HUES64 (cell line): ENCODE measurements around the gene PDE4A.

ENCODE experiments used
- H3K27ac ChIP-seq: 2 replicates; pipeline ENCODE4 v1.7.0; 2013; ENCODE audit warnings: low read depth, low read length, inconsistent platforms
- H3K27me3 ChIP-seq: 2 replicates; pipeline ENCODE4 v1.6.1; 2013; ENCODE audit warnings: mild to moderate bottlenecking, low read length; ENCODE audit not compliant: insufficient read depth
- H3K36me3 ChIP-seq: 2 replicates; pipeline ENCODE4 v1.6.1; 2013; ENCODE audit warnings: mild to moderate bottlenecking, low read length; ENCODE audit not compliant: insufficient read depth
- H3K4me1 ChIP-seq: 2 replicates; pipeline ENCODE4 v1.6.1; 2013; ENCODE audit warnings: mild to moderate bottlenecking, low read length, moderate library complexity; ENCODE audit not compliant: insufficient read depth
- H3K4me3 ChIP-seq: 2 replicates; pipeline ENCODE4 v1.5.1; 2013; ENCODE audit warnings: mild to moderate bottlenecking, low read length, moderate library complexity
- H3K9ac ChIP-seq: 2 replicates; pipeline ENCODE4 v1.6.1; 2013; ENCODE audit warnings: mild to moderate bottlenecking, low read depth, low read length
- H3K9me3 ChIP-seq: 2 replicates; pipeline ENCODE4 v1.6.1; 2013; ENCODE audit warnings: low read depth, low read length; ENCODE audit not compliant: insufficient read depth
- WGBS: fragments of 150-250, 120-280 bp; methylation state at CpG from one replicate; pipeline ENCODE4 v1.1.7; 2013; ENCODE audit warnings: missing lambda C conversion rate; 5-methylcytosine and 5-hydroxymethylcytosine counted together

Gene PDE4A

GRCh38 chr19:10503002-10503789 lies 82.9 kb downstream of the PDE4A start, which contains the start of gene KEAP1:
Gene KEAP1 (minus strand): TSS chr19:10503356. CDS start chr19:10500033, 3,323 bp downstream.
- Histone ChIP-seq H3K4me3 (peak within 1 kb of the TSS; percentile 94), H3K4me1 (peaks cover 15% of the 10 kb centered on the region; the same call in 1 of the 2 replicates), H3K9ac (peak within 1 kb of the TSS; percentile 100), H3K27ac (peak within 1 kb of the TSS; percentile 95), H3K9me3 (no peaks in the 10 kb centered on the region), H3K36me3 (peaks cover 16% of the 10 kb centered on the region), H3K27me3 (no peaks in the 10 kb centered on the region)
- WGBS, result 7% methylated on average over 73 of the region's 73 CpGs

GRCh38 chr19:10505583-10506229 lies 85.4 kb downstream of the PDE4A start:
- Histone ChIP-seq H3K27me3 (no peaks in the 10 kb centered on the region), H3K9ac (no peak overlapping the region), H3K4me3 (no peak overlapping the region), H3K27ac (no peak overlapping the region), H3K9me3 (no peaks in the 10 kb centered on the region), H3K36me3 (no peaks in the 10 kb centered on the region), H3K4me1 (0 out of 2 replicates have a peak, but pooled peaks cover 3% of the 10 kb centered on the region)
- 31% methylated on average over 16 of the region's 17 CpGs for WGBS

GRCh38 chr19:10508036-10508435 lies 87.7 kb downstream of the PDE4A start:
- no peak overlapping the region for H3K27ac ChIP-seq
- H3K9ac ChIP-seq, result no peak overlapping the region
- no peaks in the 10 kb centered on the region for H3K36me3 ChIP-seq
- WGBS, result 92% methylated on average over 16 of the region's 16 CpGs
- H3K4me1 ChIP-seq, result no peaks in the 10 kb centered on the region
- H3K27me3 ChIP-seq, result peaks cover 10% of the 10 kb centered on the region
- H3K9me3 ChIP-seq, result no peaks in the 10 kb centered on the region
- no peak overlapping the region for H3K4me3 ChIP-seq

DNA sequence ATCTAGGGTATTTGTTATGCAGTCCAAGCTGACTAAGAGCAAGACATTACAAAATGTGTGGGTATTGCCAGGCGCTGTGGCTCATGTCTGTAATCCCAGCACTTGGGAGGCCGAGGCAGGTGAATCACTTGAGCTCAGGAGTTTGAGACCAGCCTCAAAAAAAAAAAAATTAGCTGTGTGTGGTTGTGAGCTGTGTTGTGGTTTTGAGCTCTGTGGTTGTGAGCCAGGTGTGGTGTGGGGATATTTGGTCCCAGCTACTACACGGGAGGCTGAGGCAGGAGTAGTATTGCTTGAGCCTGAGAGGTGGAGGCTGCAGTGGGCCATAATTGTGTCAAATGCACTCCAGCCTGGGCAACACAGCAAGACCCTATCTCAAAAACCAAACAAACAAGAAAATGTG lies 88.4 kb downstream of the PDE4A start:
- H3K4me1 ChIP-seq, result no peaks in the 10 kb centered on the region
- H3K27me3 ChIP-seq, result peaks cover 16% of the 10 kb centered on the region
- no peaks in the 10 kb centered on the region for H3K9me3 ChIP-seq
- no peak overlapping the region for H3K27ac ChIP-seq
- no peaks in the 10 kb centered on the region for H3K36me3 ChIP-seq
- no peak overlapping the region for H3K4me3 ChIP-seq
- WGBS, result 92% methylated on average over 3 of the region's 3 CpGs
- no peak overlapping the region for H3K9ac ChIP-seq

GRCh38 chr19:10510301-10510802 lies 90.0 kb downstream of the PDE4A start:
- Histone ChIP-seq H3K36me3 (no peaks in the 10 kb centered on the region), H3K9ac (no peak overlapping the region), H3K27ac (no peak overlapping the region), H3K4me3 (no peak overlapping the region), H3K9me3 (no peaks in the 10 kb centered on the region), H3K4me1 (no peaks in the 10 kb centered on the region), H3K27me3 (peaks cover 33% of the 10 kb centered on the region)
- WGBS, result 20% methylated on average over 15 of the region's 15 CpGs

GRCh38 chr19:10513223-10513622 lies 92.9 kb downstream of the PDE4A start:
- Histone ChIP-seq H3K27me3 (peaks cover 62% of the 10 kb centered on the region), H3K36me3 (no peaks in the 10 kb centered on the region), H3K9me3 (no peaks in the 10 kb centered on the region), H3K27ac (no peak overlapping the region), H3K4me1 (0 out of 2 replicates have a peak, but pooled peaks cover 3% of the 10 kb centered on the region), H3K4me3 (no peak overlapping the region), H3K9ac (no peak overlapping the region)
- 79% methylated on average over 7 of the region's 7 CpGs for WGBS

DNA sequence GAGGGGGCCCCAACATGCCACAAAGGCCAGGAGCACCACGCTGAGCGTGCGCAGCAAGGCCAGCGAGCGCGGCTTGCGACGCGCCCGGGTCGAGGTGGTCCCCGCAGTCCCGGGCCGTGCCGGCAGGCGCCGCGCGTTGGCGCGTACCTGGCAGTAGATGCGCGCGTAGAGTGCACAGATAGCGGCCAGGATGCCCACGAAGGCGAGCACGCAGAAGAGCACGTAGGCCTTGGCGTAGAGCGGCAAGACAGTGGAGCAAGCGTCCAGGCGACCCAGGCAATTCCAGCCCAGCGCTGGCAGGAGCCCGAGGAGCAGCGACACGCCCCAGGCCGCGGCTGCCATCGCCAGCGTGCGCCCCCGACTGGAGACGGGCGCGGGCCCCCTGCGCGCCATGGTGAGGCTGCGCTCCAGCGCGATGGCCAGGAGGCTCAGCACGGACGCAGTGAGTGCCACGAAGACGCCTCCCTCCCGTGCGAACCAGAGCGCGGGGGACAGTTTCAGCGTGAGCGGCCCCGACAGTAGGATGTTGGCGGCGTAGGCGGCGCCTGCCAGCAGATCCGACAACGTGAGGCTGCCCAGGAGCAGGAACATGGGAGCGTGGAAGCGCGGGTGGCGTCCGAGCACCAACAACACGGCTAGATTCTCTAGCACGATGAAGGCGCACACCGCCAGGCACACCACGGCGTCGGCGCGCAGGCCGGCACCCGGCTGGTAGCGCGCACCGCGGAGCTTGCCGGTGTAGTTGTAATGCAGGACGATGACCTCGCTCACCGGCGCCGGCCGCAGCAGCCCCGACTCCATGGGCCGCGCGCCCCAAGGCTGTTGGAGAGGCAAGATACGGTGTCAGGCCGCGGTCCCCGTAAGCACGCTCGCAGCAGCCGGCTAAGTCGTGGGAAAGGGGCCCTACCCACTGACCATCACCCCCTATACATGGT lies 94.1 kb downstream of the PDE4A start:
- H3K9me3 ChIP-seq, result no peaks in the 10 kb centered on the region
- H3K9ac ChIP-seq, result peak overlapping the region; percentile 20; the same call in 1 of the 2 replicates
- peak overlapping the region; percentile 53 for H3K4me3 ChIP-seq
- no peaks in the 10 kb centered on the region for H3K36me3 ChIP-seq
- 0 out of 2 replicates have a peak, but pooled peaks cover 4% of the 10 kb centered on the region for H3K4me1 ChIP-seq
- H3K27ac ChIP-seq, result no peak overlapping the region
- WGBS, result 3% methylated on average over 101 of the region's 107 CpGs
- peaks cover 74% of the 10 kb centered on the region for H3K27me3 ChIP-seq

DNA sequence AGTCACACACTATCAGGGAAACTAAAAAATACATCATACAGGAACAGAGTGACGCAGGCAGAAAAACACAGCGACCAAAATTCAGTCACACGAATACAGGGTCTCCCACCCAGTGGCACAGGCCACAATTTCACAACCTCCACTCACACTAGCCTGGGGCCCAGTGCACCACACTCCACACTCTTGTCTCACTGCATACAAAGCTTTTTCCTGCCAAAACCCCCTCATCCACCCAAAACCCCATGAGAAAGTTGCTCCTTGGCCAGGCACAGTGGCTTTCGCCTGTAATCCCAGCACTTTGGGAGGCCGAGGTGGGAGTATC lies 95.7 kb downstream of the PDE4A start:
- WGBS, result 92% methylated on average over 5 of the region's 5 CpGs
- H3K4me3 ChIP-seq, result no peak overlapping the region
- no peak overlapping the region for H3K9ac ChIP-seq
- H3K9me3 ChIP-seq, result no peaks in the 10 kb centered on the region
- H3K27ac ChIP-seq, result no peak overlapping the region
- 0 out of 2 replicates have a peak, but pooled peaks cover 4% of the 10 kb centered on the region for H3K4me1 ChIP-seq
- H3K36me3 ChIP-seq, result no peaks in the 10 kb centered on the region
- H3K27me3 ChIP-seq, result peaks cover 80% of the 10 kb centered on the region

DNA sequence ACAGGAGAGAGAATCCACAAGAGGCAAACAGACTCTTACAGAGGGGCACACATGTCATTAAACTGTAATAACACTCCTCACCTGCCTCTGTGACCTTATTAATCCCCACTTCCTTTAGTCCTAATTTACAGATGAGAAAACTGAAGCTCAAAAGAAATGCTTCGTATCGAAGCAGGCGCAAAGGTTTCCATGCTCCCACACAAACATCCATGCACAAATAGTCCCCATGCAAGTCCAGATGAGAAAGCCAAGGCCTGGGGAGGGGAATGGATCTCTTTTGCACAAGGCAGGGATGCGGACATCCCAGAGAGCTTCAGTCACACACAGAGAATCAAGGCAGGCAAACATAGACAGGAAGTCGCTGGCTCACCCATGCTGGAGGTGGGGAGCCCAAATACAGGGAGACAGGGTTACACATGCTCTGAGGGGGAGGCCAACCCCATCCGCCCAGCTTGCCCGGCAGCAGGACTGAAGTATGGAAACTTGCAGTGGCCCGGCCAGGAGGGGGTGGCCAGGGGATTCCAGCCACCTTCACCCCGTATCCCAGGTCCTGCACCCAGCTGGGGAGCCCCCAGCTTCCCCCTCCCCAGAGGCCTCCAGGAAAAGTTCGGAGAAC lies 96.4 kb downstream of the PDE4A start:
- Histone ChIP-seq H3K9ac (no peak overlapping the region), H3K4me1 (0 out of 2 replicates have a peak, but pooled peaks cover 4% of the 10 kb centered on the region), H3K27me3 (peaks cover 80% of the 10 kb centered on the region), H3K36me3 (no peaks in the 10 kb centered on the region), H3K4me3 (peak overlapping the region; percentile 55), H3K9me3 (no peaks in the 10 kb centered on the region), H3K27ac (no peak overlapping the region)
- 57% methylated on average over 10 of the region's 10 CpGs for WGBS

- Histone ChIP-seq H3K9ac (peak within 1 kb of the TSS; percentile 3; the same call in 1 of the 2 replicates), H3K4me1 (0 out of 2 replicates have a peak, but pooled peaks cover 4% of the 10 kb centered on the region), H3K36me3 (no peaks in the 10 kb centered on the region), H3K4me3 (peak within 1 kb of the TSS; percentile 55), H3K27ac (no peak within 1 kb of the TSS), H3K9me3 (no peaks in the 10 kb centered on the region), H3K27me3 (peaks cover 77% of the 10 kb centered on the region)
- WGBS, result under 1% methylated on average over 39 of the region's 39 CpGs
These were observed 97.0 kb downstream of the PDE4A start, which contains the start of gene S1PR5 for GRCh38 chr19:10517361-10517759. Gene S1PR5 (minus strand): TSS chr19:10517447. CDS start chr19:10515011, 2,436 bp downstream.
